K562 (cell line): ENCODE data around the gene MRPL48. TPM values are rescaled to one million over a fixed set of nuclear protein-coding genes. Genes with fewer than 3 reads are reported as not detected.

Experiments used
- CEBPZ ChIP-seq: fragments of 150-350 bp; IDR thresholded peaks from 2 replicates; pipeline ENCODE4 v1.6.1; 2014; ENCODE audit warnings: low read depth, mild to moderate bottlenecking, low read length, borderline replicate concordance
- E2F3 ChIP-seq: fragments of 250-450 bp; sonication (Bioruptor Pico); IDR thresholded peaks from 2 replicates; pipeline ENCODE4 v1.4.0; 2020; ENCODE audit warnings: mild to moderate bottlenecking
- E2F8 ChIP-seq: fragments of 450-650 bp; IDR thresholded peaks from 2 replicates; pipeline ENCODE4 v1.7.1; 2018; ENCODE audit warnings: mild to moderate bottlenecking, low read depth; ENCODE audit not compliant: partially characterized antibody
- FOXK1 ChIP-seq: sonication (generic); formaldehyde crosslinking; IDR thresholded peaks from 2 replicates; pipeline ENCODE4 v1.8.0; 2022; ENCODE audit warnings: missing genetic modification reagents, mild to moderate bottlenecking, borderline replicate concordance
- PYGO2 ChIP-seq: fragments of 450-650 bp; IDR thresholded peaks from 2 replicates; pipeline ENCODE4 v1.6.1; 2016; ENCODE audit warnings: mild to moderate bottlenecking, missing genetic modification characterization, moderate library complexity, missing compliant biosample characterization
- ZBTB9 ChIP-seq: fragments of 450-650 bp; formaldehyde crosslinking; IDR thresholded peaks from 2 replicates; pipeline ENCODE4 v1.4.0; 2020; ENCODE audit warnings: mild to moderate bottlenecking, moderate library complexity
- ZNF133 ChIP-seq: fragments of 250-450 bp; sonication (Bioruptor Pico); IDR thresholded peaks from 2 replicates; pipeline ENCODE4 v1.4.0; 2020; ENCODE audit warnings: mild to moderate bottlenecking
- polyA plus RNA-seq, 8 experiments: library from polyadenylated mRNA; depleted of rRNA in 4 of 8; stranded (reverse) in 5 of 8; unstranded in 3 of 8; fragments of >200 nt; fragmentation: Nextera tagmentation in 2 of 8; fragmentation: Illumina TruSeq in 1 of 8; extraction: Ambion mirVana in 2 of 8; extraction: Trizol in 1 of 8; gene quantifications; 2 replicates each; pipeline versions ENCODE4 v1.2.1 to v1.2.3, GENCODE V29; 2011 to 2014; ENCODE audit warnings: inconsistent platforms in 1 of 8, missing spikeins in 1 of 8
- total RNA-seq, 7 experiments: library from RNA; depleted of rRNA in 6 of 7; stranded (reverse); fragments of >200 nt in 6 of 7; fragmentation: Illumina TruSeq in 2 of 7; extraction: Trizol in 2 of 7; gene quantifications; 2 replicates each; pipeline versions ENCODE4 v1.2.1 to v1.2.3, GENCODE V29; 2011 to 2021; ENCODE audit warnings: low replicate concordance in 1 of 7

The MRPL48 gene
- total and polyA plus RNA-seq, 9 of the 15 experiments (the other 6 are each of a cell fraction or from before 2014, with no cell fraction given), result 66.0 to 237 (median 104) TPM

- TF ChIP-seq CEBPZ, result no peak
- no peak for TF ChIP-seq E2F8
- TF ChIP-seq E2F3, result no peak
- no peak for TF ChIP-seq ZBTB9 (CRISPR knock-in tag)
- TF ChIP-seq FOXK1 (CRISPR knock-in tag), result no peak
- no peak for TF ChIP-seq PYGO2 (tag)
- TF ChIP-seq ZNF133 (CRISPR knock-in tag), result no peak
Observed at GRCh38 chr11:73856031-73856567, 68.4 kb downstream of the MRPL48 start (continued).
